WTC11 (cell line): Measurements from ENCODE around the gene RPL7L1. TPM values are rescaled to one million over a fixed set of nuclear protein-coding genes. Genes with fewer than 3 reads are reported as not detected.

ENCODE experiments used
- ATAC-seq: fragments of 200-7000 bp; cut with Tn5 transposase; 2 replicates; pipeline ENCODE4 v1.10.0; 2021; ENCODE audit warnings: mild to moderate bottlenecking, moderate library complexity
- CTCF ChIA-PET: fragments of 300-600 bp; sonication (Branson Sonifier 250); formaldehyde crosslinking; loops from one replicate; lab custom pipeline; 2021; ENCODE audit warnings: antibody characterized with exemption; lab: Charles Lee
- POLR2A ChIA-PET: fragments of 350-600 bp; sonication (Branson Sonifier 250); formaldehyde crosslinking; loops from one replicate; lab custom pipeline; 2021; ENCODE audit warnings: antibody characterized with exemption; lab: Charles Lee
- DNase-seq: peaks from one replicate; pipeline ENCODE4 v3.0.0; 2021; ENCODE audit warnings: low spot score
- H3K27ac Mint-ChIP-seq: 2 replicates; pipeline ENCODE4 v1.8.0; 2021; ENCODE audit warnings: mixed read lengths
- H3K27me3 Mint-ChIP-seq: 2 replicates; pipeline ENCODE4 v1.8.0; 2021; ENCODE audit warnings: low read depth, mild to moderate bottlenecking, moderate library complexity, mixed read lengths
- H3K36me3 Mint-ChIP-seq: 2 replicates; pipeline ENCODE4 v1.8.0; 2021; ENCODE audit warnings: mixed read lengths
- H3K4me1 Mint-ChIP-seq: 2 replicates; pipeline ENCODE4 v1.8.0; 2022; ENCODE audit warnings: mixed read lengths
- H3K4me3 Mint-ChIP-seq: 2 replicates; pipeline ENCODE4 v1.8.0; 2021; ENCODE audit warnings: mild to moderate bottlenecking, moderate library complexity, mixed read lengths
- H3K9me3 Mint-ChIP-seq: 2 replicates; pipeline ENCODE4 v1.8.0; 2021; ENCODE audit warnings: mixed read lengths
- CTCF ChIP-seq: fragments of 200-600 bp; IDR thresholded peaks from 2 replicates; pipeline ENCODE4 v1.8.0; 2022; ENCODE audit warnings: antibody characterized with exemption
- FOXJ3 ChIP-seq: sonication (generic); formaldehyde crosslinking; IDR thresholded peaks from 2 replicates; pipeline ENCODE4 v1.9.0; 2021; ENCODE audit warnings: missing genetic modification reagents, mild to moderate bottlenecking, borderline replicate concordance
- GTF2I ChIP-seq: fragments of 250-450 bp; sonication (Bioruptor Pico); conservative IDR thresholded peaks from 2 replicates; pipeline ENCODE4 v1.4.0; 2021; ENCODE audit warnings: mild to moderate bottlenecking
- KAT7 ChIP-seq: sonication (generic); formaldehyde crosslinking; IDR thresholded peaks from 2 replicates; pipeline ENCODE4 v1.8.1; 2023; ENCODE audit warnings: missing genetic modification reagents, mild to moderate bottlenecking, borderline replicate concordance
- NR2C2 ChIP-seq: sonication (generic); formaldehyde crosslinking; IDR thresholded peaks from 2 replicates; pipeline ENCODE4 v1.8.0; 2022; ENCODE audit warnings: mild to moderate bottlenecking, missing genetic modification reagents
- RELA ChIP-seq: sonication (generic); formaldehyde crosslinking; IDR thresholded peaks from 2 replicates; pipeline ENCODE4 v1.8.1; 2022; ENCODE audit warnings: missing genetic modification reagents, mild to moderate bottlenecking, borderline replicate concordance
- TCF7 ChIP-seq: sonication (generic); formaldehyde crosslinking; IDR thresholded peaks from 2 replicates; pipeline ENCODE4 v1.8.0; 2022; ENCODE audit warnings: mild to moderate bottlenecking, low read depth, missing genetic modification reagents, moderate library complexity
- TEAD1 ChIP-seq: sonication (generic); formaldehyde crosslinking; IDR thresholded peaks from 2 replicates; pipeline ENCODE4 v1.8.0; 2022; ENCODE audit warnings: mild to moderate bottlenecking, missing genetic modification reagents
- TEAD4 ChIP-seq: sonication (generic); formaldehyde crosslinking; IDR thresholded peaks from 2 replicates; pipeline ENCODE4 v1.8.0; 2022; ENCODE audit warnings: mild to moderate bottlenecking, missing genetic modification reagents
- ZNF281 ChIP-seq: sonication (generic); formaldehyde crosslinking; IDR thresholded peaks from 2 replicates; pipeline ENCODE4 v1.8.0; 2023; ENCODE audit warnings: mild to moderate bottlenecking, missing genetic modification reagents
- total RNA-seq: library from RNA; stranded (reverse); gene quantifications from 3 replicates; pipeline ENCODE4 v1.2.3, GENCODE V29; 2021
- TF ChIP-seq, protein P1 (sequence below): sonication (generic); formaldehyde crosslinking; conservative IDR thresholded peaks from 2 replicates; pipeline ENCODE4 v1.8.1; 2023; ENCODE audit warnings: mild to moderate bottlenecking, low read depth, missing genetic modification reagents, moderate library complexity
- TF ChIP-seq, protein P2 (sequence below): sonication (generic); formaldehyde crosslinking; IDR thresholded peaks from 2 replicates; pipeline ENCODE4 v1.8.0; 2022; ENCODE audit warnings: missing genetic modification reagents
- TF ChIP-seq, protein P3 (sequence below): sonication (generic); formaldehyde crosslinking; IDR thresholded peaks from 2 replicates; pipeline ENCODE4 v1.8.0; 2023; ENCODE audit warnings: missing genetic modification reagents

Gene RPL7L1
- total RNA-seq, 1 experiment from 2014 or later: 107 TPM

DNA sequence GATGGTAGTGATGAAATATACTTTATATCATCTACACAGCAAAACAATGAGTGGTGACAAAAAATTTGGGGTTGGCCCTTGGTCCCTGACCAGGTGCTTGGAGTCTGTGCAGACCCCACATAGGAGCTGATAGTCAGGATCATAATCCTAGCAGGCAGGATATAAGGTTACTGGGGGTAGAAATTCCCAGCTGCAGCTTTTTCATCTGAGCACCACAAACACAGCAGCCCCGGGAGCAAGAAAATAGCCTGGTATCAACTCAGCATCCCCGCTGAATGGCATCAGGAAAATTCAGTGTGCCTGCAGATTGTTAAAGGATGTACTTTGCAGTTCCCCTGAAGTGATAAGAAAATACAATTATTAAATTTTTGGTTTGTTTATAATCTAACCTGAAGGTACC, 27.8 kb upstream of the RPL7L1 start (continued):
- TF ChIP-seq, protein P1, sequence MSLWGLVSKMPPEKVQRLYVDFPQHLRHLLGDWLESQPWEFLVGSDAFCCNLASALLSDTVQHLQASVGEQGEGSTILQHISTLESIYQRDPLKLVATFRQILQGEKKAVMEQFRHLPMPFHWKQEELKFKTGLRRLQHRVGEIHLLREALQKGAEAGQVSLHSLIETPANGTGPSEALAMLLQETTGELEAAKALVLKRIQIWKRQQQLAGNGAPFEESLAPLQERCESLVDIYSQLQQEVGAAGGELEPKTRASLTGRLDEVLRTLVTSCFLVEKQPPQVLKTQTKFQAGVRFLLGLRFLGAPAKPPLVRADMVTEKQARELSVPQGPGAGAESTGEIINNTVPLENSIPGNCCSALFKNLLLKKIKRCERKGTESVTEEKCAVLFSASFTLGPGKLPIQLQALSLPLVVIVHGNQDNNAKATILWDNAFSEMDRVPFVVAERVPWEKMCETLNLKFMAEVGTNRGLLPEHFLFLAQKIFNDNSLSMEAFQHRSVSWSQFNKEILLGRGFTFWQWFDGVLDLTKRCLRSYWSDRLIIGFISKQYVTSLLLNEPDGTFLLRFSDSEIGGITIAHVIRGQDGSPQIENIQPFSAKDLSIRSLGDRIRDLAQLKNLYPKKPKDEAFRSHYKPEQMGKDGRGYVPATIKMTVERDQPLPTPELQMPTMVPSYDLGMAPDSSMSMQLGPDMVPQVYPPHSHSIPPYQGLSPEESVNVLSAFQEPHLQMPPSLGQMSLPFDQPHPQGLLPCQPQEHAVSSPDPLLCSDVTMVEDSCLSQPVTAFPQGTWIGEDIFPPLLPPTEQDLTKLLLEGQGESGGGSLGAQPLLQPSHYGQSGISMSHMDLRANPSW (CRISPR knock-in tag): no peak
- TF ChIP-seq ZNF281 (CRISPR knock-in tag) (no peak), TEAD1 (no peak), GTF2I (CRISPR knock-in tag) (no peak)
- TF ChIP-seq, all 79 proteins: peak for 0

DNA sequence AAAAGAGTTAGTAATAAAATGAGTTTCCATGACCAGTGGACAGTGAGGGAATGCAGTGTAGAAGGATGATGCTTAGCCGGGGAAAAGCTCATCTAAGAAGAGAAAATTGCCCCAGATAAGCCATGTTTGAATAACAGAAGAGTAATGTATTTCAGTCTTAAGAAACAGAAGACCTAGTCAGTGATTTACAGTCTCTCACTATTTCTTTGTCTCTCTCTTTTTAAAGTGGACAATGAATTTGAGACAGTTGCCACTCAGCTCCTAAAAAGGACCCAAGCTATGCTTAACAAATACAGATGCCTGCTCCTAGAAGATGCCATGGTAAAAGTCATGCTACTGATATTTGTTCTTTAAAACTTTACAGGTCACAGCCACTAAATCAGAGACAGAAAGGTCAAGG, 19.4 kb upstream of the RPL7L1 start:
- no peak for DNase-seq
- ChIA-PET CTCF (no interaction called here), POLR2A (no interaction called here)
- H3K27me3 Mint-ChIP-seq: no peaks in the 10 kb centered on the region
- no peak overlapping the region for H3K4me3 Mint-ChIP-seq
- H3K27ac Mint-ChIP-seq: no peak overlapping the region
- H3K9me3 Mint-ChIP-seq: no peaks in the 10 kb centered on the region
- no peak for ATAC-seq
- TF ChIP-seq, protein P1 (CRISPR knock-in tag): no peak
- TF ChIP-seq FOXJ3 (CRISPR knock-in tag): no peak
- TF ChIP-seq, protein P2, sequence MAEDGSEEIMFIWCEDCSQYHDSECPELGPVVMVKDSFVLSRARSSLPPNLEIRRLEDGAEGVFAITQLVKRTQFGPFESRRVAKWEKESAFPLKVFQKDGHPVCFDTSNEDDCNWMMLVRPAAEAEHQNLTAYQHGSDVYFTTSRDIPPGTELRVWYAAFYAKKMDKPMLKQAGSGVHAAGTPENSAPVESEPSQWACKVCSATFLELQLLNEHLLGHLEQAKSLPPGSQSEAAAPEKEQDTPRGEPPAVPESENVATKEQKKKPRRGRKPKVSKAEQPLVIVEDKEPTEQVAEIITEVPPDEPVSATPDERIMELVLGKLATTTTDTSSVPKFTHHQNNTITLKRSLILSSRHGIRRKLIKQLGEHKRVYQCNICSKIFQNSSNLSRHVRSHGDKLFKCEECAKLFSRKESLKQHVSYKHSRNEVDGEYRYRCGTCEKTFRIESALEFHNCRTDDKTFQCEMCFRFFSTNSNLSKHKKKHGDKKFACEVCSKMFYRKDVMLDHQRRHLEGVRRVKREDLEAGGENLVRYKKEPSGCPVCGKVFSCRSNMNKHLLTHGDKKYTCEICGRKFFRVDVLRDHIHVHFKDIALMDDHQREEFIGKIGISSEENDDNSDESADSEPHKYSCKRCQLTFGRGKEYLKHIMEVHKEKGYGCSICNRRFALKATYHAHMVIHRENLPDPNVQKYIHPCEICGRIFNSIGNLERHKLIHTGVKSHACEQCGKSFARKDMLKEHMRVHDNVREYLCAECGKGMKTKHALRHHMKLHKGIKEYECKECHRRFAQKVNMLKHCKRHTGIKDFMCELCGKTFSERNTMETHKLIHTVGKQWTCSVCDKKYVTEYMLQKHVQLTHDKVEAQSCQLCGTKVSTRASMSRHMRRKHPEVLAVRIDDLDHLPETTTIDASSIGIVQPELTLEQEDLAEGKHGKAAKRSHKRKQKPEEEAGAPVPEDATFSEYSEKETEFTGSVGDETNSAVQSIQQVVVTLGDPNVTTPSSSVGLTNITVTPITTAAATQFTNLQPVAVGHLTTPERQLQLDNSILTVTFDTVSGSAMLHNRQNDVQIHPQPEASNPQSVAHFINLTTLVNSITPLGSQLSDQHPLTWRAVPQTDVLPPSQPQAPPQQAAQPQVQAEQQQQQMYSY (CRISPR knock-in tag): no peak
- TF ChIP-seq, protein P3, sequence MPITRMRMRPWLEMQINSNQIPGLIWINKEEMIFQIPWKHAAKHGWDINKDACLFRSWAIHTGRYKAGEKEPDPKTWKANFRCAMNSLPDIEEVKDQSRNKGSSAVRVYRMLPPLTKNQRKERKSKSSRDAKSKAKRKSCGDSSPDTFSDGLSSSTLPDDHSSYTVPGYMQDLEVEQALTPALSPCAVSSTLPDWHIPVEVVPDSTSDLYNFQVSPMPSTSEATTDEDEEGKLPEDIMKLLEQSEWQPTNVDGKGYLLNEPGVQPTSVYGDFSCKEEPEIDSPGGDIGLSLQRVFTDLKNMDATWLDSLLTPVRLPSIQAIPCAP (CRISPR knock-in tag): no peak
- TF ChIP-seq TEAD4 (CRISPR knock-in tag): no peak
- no peak for TF ChIP-seq TCF7 (CRISPR knock-in tag)
- TF ChIP-seq KAT7 (CRISPR knock-in tag): no peak
- no peak for TF ChIP-seq RELA
- TF ChIP-seq NR2C2 (CRISPR knock-in tag): no peak
- no peak for TF ChIP-seq CTCF
- H3K36me3 Mint-ChIP-seq: peaks cover 49% of the 10 kb centered on the region
- no peaks in the 10 kb centered on the region for H3K4me1 Mint-ChIP-seq
